Activated CD4-positive, alpha-beta T cell treated with anti-CD3 and anti-CD28 coated beads for 24 hours (primary cell): ENCODE measurements around the gene CHKA.
A peak's percentile ranks its signal among the peaks of the same experiment; 100 is the strongest.

Experiments used
- DNase-seq, 2 donors: peaks; one replicate each; pipeline ENCODE4 v3.0.0-alpha.2; 2020; ENCODE audit warnings: low read depth in 2 of 2

CHKA gene

GRCh38 chr11:68142441-68143309, 21.5 kb upstream of the CHKA start:
- no peak for DNase-seq

GRCh38 chr11:68142028-68142412, 20.8 kb upstream of the CHKA start:
- DNase-seq: peak in 1 of 2 donors; percentile 46

DNA sequence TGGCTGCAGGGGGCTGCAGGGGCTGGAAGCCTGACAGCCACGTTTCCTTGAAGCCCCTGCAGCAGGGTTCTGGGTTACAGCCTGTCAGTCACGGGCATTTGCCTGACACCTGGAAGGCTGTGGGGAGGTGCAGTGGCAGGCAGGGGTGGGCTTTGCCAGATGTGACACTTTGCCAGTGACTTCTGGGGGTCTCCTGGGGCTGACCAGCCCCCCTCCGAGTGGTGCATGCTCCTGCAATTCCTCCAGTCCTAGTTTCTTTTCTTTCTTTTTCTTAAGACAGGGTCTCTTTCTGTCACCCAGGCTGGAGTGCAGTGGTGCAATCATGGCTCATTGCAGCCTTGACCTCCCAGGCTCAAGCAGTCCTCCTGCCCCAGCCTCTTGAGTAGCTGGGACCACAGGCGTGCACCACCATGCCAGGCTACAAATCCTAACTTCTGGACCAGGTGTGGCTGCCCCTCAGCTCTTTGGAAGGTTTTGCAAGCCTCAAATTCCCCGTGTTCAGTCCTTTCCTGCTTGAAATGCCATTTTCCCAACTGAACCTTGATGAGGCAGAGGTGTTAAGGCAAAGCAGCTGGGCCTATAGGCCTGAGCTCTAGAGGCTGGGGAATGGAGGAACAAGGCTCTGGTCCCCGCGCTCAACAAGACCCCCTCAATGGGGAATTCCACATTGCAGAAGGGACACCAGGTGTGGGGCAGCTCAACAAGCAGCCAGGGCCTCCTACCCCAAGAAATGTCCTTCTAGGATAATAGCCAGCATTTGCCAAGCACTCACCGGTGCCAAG, 20.2 kb upstream of the CHKA start:
- DNase-seq: no peak

DNA sequence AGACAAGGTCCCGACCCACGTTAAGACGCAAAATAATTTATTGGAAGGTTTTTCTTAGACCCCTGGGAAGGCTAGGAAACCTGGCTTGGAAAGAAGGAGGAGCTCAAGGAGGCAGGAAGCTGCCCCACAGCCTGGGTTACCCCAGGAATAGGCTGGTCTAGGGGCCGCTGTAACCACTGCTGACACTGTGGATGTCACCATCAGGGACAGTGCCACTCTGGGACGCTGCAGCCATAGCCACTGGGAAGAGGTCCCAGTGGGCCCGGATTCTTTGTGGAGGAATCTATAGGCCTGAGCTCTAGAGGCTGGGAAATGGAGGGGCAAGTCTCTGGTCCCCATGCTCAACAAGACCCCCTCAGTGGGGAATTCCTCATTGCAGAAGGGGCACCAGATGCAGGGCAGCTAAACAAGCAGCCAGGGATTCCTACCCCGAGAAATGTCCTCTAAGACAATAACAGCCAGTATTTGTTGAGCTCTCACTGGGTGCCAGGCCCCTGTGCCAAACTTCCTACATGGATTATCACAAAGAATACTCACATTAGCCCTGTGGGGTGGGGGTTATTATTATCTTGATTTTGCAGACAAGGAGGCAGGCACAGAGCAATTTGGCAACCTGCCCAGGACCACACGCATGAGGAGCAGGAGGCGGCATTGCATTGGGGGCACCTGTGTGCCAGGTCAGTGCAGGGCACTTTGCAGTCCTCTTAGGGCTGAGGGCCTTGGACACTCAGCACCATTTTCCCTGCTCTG, 19.5 kb upstream of the CHKA start:
- DNase-seq: no peak

DNA sequence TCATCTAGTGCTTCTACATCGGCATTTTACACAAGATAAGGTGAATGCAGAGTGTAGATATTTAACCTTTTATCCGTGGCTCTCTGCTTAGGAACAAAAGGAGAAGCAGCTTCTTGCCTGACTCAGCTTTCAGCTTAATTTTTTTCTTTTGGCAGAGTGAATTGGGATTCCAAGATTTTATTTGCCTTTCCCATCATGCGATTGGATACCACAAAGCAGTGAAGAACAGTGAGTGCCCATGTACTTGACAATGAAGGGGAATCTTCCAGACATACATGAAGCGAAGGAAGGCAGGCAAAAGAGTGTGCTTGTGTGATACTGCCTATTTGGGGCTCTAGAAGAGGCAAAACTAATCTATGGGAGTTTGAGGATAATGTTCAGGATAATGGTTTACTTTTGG, 17.0 kb upstream of the CHKA start:
- DNase-seq: no peak

DNA sequence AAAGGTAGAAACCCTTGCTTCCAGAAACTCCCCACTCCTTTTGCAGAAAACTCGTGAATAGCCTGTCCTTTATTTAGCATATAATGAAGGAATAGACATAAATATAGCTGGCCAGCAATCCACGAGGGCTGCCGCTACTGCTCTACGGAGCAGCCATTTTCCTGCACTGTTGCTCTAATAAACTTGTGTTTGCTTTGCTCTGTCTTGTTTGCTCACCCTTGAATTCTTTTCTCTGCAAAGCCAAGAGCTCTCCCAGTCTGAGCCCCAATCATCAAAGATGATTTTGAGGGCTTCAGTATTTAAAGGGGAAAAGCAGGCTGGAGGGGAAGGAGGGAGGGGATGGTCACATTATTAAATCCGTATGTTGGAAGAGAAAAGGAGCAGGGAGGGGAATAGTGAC, 16.6 kb upstream of the CHKA start:
- no peak for DNase-seq

DNA sequence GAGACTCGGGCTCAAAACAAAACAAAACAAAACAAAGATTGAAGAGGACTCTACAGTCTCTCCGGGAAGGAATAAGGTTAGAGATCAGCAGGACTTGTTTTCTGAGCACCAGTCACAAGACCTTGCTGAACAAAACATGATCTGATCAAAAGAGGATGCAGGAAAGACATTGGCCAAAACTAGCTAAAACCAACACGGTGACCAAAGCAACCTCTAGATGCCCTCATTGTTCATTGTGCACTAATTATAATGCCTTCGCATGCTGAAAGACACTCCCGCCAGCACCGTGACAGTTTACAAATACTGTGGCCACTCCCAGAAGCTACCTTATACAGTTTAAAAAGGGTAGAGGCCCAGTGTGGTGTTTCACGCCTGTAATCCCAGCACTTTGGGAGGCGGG, 15.7 kb upstream of the CHKA start:
- no peak for DNase-seq

DNA sequence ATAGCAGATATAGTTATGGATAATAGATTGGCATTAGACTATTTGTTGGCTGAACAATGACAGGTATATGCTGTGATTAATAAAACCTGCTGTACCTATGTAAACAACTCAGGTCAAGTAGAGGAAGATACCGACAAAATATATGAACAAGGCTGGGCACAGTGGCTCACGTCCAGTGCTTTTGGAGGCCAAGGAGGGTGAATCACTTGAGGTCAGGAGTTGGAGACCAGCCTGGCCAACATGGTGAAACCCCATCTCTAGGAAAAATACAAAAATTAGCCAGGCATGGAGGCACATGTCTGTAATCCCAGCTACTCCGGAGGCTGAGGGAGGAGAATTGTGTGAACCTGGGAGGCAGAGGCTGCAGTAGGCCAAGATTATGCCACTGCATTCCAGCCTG, 14.0 kb upstream of the CHKA start:
- no peak for DNase-seq

GRCh38 chr11:68133761-68134160, 12.6 kb upstream of the CHKA start:
- DNase-seq: no peak

GRCh38 chr11:68130121-68130520, 8.9 kb upstream of the CHKA start:
- no peak for DNase-seq

DNA sequence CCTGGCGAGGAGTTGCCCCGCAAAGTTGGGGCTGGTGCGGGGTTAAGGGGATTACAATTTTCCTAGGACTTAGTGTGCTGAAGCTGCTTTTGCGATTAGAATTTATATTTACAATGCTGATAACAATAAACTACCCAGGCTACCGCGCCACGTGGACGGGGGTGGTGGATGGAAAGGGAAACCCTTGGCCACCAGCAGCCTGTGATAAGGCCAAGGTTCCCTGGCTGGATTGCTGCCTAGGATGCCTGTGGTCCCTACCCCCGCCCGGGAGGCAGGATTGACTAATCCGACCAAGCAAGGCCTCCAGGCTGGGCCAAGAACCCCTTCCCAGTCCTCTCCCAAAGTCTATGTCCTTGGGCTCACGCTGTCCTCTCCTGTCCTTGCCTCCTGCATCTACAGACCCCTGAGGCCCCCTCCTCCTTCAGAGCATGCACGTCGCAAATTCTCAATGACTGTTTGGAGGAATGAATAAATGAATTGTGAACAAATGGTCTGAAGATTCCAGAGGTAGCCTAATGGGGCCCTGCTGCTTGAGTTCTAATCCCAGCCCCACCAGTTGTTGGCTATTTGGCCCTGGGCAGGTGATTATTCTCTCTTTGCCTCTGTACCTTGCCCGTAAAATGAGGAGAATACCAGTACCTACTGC, 7.6 kb upstream of the CHKA start:
- no peak for DNase-seq

DNA sequence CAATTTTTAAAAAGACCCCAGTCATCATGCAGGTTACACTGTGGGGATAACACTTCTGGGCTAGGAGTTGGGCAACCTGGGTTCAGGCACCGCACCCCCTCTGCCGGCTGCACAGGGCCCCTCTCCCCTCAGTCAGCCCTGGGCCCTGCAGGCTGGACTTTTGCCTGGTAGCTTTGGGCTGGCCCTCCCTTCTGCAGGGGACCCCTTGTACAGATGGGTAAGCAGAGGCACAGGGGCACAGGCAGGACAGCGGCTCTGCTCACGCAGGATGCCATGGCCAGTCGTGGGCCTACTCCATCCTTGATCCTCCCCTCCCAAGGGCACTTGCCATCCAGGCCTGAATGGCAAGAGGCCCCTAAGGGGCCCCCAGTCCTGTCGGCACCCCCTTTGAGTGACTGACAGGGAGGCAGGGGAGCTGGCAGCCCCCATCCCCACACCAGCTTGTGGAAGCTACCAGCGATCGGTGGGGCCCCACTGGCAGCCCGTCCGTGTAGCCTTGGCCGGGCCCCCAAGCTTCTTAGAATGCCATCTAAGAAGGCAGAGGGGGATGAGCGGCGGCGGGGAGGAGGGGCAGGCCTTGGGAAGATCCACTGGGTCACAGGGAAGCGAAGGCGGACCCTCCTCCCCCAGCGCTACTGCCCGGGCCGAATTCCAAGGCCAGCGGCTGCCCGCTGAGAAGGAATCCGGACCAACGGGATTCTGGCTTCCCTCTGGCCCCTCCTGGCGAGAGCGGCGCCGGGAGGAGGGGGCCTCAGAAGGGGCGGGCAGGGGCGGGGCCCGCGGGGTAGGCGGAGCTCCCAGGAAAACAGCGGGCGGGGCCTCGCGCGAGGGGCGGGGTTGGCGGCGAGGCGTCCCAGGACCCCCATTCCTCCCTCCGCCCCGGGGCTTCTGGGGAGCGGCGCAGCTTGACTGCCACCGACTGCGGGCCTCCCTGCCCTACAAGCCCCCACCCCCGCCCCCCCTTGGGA, 6.8 kb upstream of the CHKA start:
- DNase-seq: no peak

- DNase-seq: no peak
These were observed 4.0 kb upstream of the CHKA start for GRCh38 chr11:68125164-68125563.

DNA sequence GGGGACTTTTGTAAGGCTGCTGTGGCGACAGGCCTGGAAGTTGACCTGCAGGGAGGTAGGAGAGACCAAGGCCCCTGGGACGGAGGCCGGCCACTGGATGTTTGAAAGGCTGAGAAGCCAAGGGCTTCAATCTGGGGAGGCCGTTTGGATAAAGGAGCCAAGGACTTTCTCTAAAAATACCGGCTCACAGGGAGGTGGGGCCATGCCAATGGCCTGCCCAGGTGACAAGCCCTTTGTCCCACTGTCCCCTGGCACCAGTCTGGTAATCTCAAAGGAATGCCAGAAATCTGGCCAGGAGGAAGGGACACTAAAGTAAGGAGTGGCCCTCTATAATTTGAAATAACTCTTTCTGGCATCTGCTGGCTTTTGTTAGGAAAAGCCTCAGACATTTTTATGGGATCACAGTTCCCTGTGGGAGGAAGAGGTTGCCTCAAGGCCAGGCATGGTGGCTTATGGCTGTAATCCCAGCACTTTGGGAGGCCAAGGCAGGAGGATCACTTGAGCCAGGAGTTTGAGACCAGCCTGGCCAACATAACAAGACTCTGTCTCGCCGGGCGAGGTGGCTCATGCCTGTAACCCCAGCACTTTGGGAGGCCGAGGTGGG, 1.9 kb upstream of the CHKA start:
- no peak for DNase-seq

DNA sequence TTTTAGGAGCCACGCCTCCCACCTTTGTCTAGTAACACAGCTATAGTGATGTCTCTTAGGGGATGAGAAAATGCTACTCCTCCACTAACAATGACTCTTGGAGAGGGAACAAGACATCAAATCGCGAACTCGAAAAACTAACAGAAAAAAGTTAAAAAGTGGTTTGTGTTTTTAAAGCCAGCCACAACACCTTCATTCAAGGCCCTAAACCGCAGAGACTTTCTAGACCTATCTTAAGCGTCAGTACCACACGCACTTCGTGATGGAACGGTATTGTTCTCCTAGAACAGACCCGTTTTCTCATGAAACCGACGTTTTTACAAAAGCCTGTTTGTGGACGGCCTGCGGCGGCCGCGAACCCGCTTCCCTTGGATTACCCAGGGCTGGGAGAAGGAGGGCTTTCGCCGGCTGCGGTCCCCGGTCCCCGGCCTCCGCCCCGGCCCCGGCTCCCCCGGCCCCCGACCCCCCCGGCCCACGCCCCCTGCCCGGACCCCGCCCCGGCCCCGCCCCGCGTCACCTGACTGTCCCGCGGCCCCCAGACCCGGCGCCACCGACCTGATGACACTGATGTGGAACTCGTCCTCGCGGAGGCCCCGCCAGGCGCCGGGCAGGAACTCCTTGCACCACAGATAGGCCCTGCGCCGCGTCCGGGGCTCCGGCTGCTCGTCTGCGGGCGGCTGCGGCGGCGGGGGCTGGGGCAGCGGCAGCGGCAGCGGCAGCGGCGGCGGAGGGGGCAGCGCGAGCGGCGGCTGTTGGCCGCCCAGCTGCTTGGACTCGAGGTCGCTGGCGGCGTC, 718 bp downstream of the CHKA start:
- DNase-seq: peak in 1 of 2 donors; percentile 15

GRCh38 chr11:68118706-68119448, 2.3 kb downstream of the CHKA start:
- no peak for DNase-seq

DNA sequence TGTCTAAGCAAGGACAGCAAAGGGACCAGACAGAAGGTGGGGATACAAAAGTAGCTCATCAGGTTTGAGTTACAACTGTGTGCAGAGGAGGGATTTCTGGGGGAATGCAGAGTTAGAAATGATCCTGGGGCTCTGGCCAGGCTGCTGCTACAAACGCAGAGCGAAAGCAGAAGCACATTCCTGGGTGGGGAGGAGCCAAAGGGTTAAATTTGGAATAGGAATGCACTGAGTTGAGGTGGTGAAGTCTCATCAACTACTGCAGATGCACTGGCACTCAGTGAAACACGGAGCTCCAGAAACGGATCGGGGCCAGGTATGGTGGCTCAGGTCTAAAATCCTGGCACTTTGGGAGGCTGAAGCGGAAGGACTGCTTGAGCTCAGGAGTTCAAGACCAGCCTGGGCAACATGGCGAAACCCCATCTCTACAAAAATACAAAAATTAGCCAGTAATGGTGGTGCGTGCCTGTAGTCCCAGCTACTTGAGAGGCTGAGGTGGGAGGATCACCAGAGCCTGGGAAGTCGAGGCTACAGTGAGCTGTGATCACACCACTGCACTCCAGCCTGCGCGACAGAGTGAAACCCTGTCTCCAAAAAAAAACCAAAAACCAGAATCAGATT, 3.2 kb downstream of the CHKA start:
- no peak for DNase-seq

DNA sequence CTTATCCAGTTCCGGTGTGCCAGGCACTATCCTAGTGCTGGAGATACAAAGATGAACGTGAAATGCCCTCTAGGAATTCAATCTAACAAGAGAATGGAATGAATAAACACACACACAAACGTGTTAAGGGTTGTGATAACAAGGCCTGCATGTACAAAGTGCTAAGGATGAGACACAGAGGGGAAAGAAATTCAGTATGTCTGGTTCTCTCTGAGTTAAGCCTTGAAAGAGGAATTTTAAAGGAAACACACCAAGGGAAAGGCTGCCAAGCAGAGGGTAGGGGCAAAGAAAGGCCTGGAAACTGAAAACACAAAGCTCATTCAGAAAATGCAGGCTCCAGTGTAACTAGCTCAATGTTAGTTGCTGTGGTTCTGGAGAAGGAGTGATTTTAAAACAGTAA, 4.2 kb downstream of the CHKA start:
- no peak for DNase-seq
